T47D (cell line): Measurements from ENCODE around the gene CD86.
A peak's percentile ranks its signal among the peaks of the same experiment; 100 is the strongest.
"Not testable (repeated sequence)": the region's sequence is repeated elsewhere in the genome, so short reads cannot be mapped to it uniquely, and the experiment has no call there.

Experiments
- DNase-seq, 2 experiments: peaks; one replicate each; pipeline versions ENCODE4 v3.0.0 to v3.0.0-alpha.2; 2011 to 2012; ENCODE audit warnings: low read depth in 1 of 2, low spot score in 1 of 2
- JUND ChIP-seq: IDR thresholded peaks from 2 replicates; pipeline ENCODE4 v1.6.1; 2012; ENCODE audit warnings: low read depth
- in situ Hi-C: cut with HindIII; loops from 2 replicates; pipeline ENCODE4 v1.10.0; 2016; ENCODE audit warnings: low sequenced_read_pairs, low pct_unique_long_range_greater_than_20kb

The CD86 gene

DNA sequence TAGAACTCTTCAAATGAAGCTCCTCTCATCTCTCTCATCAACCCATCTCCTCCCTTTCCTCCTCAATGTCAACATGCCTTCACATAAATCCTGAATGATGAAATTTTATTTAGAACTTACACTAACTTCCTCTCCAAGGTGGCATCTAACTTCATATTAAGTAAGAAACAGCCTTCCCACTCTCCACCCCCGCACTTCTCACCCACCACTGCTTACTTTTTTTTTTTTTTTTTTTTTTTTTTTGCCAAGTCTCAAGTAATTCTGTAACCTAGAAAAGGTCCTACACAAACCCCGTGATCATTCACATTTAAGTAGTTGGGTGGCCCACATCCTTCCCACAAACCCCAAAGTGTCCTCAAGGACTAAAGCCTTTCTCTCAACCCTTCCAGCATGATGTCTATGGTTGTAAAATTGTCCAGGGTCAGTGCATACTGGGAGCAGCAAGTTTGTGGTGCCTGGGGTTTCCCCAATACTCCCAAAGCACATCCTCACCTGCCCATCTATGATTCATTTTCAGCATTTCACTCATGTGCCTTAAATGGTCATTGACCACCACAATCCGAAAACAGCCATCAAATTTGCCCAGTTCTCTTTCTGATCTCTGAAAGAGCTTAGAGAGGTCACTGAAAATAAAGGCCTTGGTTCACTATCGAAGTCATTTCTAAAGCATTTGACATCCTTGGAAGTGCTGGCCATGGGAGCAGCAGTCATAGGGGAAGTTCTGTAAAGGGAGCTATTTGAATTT lies 47.2 kb downstream of the CD86 start:
- TF ChIP-seq JUND = no peak
- in situ Hi-C loops = no loop called here
- no peak for DNase-seq

DNA sequence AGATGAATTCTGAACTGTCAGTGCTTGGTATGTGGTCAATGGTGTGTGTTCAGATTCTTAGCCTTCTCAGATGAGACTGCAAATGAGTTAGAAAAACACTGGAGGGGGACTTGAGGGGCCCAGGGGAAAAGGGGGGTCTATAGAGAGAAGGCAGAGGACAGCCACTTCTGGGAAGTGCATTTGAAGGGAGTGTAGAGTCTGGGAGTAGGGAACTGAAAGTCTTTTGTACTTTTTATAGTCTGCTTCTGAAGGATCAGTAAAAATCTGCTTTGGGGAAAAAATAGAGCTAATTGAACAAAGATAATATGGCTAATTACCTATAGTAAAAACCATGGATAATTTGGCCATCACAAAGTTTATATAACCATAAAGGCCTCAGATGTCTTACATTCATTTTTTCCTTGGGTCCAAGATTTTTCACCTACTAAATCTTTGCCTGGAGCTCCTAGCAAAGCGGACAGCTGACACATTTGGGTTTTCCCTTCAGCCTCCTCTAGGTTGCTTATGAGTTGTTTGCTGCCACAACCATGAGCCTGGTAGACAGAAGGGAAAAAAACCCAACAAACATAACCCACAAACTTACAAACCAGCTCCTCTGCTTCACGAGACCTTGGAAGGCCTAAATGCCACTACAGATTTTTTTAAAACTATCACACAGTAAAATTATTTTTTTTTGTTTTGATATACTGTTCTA lies 48.8 kb downstream of the CD86 start:
- no peak for TF ChIP-seq JUND
- in situ Hi-C loops = no loop called here

GRCh38 chr3:122104515-122105194 lies 49.5 kb downstream of the CD86 start:
- in situ Hi-C loops = no loop called here
- no peak for TF ChIP-seq JUND
- no peak for DNase-seq

More for the DNA sequence above, 48.8 kb downstream of the CD86 start:
- DNase-seq = no peak

- no peak for TF ChIP-seq JUND
- in situ Hi-C loops = no loop called here
- no peak for DNase-seq
Measured at GRCh38 chr3:122105626-122106025, 50.5 kb downstream of the CD86 start.

DNA sequence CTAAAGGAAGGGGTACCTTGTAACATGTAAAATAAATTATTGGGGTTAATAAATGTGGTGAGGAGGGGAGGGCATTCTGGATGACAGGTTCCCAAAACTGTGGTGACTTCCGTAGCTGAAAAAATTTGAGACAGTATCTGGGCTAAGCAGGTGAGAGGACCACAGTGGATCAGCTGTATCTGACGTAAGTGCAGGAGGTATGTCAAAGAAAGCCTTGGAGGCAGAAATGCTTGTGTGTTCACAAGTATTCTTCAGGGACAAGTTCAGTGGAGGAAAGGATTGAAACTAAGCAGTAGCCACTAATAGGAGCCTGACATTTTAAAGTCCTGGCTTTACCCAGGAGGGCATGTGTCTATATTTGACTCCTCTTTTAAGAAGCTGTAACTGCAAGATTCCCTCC lies 52.0 kb downstream of the CD86 start:
- peak in 1 of 2 experiments; percentile 4 for DNase-seq
- in situ Hi-C loops = no loop called here
- TF ChIP-seq JUND = no peak

GRCh38 chr3:122111974-122112373 lies 56.8 kb downstream of the CD86 start:
- no peak for TF ChIP-seq JUND
- in situ Hi-C loops = no loop called here
- DNase-seq = no peak

GRCh38 chr3:122112754-122113153 lies 57.6 kb downstream of the CD86 start:
- no peak for DNase-seq
- in situ Hi-C loops = no loop called here
- TF ChIP-seq JUND = no peak

GRCh38 chr3:122123850-122124249 lies 68.7 kb downstream of the CD86 start:
- in situ Hi-C loops = no loop called here
- no peak for DNase-seq
- no peak for TF ChIP-seq JUND

GRCh38 chr3:122132949-122133540 lies 77.9 kb downstream of the CD86 start:
- in situ Hi-C loops = no loop called here

GRCh38 chr3:122146466-122146865 lies 91.3 kb downstream of the CD86 start:
- DNase-seq = no peak
- in situ Hi-C loops = no loop called here
- no peak for TF ChIP-seq JUND

More at GRCh38 chr3:122132949-122133540, 77.9 kb downstream of the CD86 start:
- TF ChIP-seq JUND = no peak
- DNase-seq = no peak

DNA sequence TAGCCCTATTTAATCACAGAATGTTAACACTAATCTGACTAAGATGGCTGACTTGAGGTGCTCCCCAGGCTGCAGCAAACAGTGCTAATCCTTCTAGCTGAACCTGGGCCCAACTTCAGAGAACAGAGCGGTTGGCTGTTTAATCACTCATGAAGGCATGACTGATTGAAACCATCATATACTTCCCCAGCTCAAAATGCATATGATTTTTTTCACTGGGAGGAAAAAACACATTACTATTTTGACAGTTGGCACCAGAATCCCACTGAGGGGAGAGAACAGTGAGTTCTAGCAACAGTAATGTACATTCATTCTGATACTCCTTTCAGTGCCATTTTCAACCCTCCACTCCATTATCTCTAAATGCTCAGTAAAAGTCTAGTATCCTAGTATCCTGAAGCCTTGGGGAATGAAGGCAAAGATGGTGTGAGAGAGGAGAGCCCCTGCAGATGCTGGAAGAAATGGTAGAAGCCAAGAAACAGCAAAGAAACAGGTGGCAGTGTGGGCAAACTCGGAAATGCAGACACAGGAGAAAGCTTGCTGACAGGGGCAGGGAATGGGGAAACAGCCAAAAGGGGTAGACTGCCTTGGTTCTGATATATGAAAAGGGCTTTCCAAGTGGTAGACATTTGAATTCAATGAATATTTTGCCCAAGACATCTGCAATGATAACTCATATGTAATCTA lies 93.9 kb downstream of the CD86 start:
- DNase-seq = no peak
- in situ Hi-C loops = no loop called here
- TF ChIP-seq JUND = no peak

DNA sequence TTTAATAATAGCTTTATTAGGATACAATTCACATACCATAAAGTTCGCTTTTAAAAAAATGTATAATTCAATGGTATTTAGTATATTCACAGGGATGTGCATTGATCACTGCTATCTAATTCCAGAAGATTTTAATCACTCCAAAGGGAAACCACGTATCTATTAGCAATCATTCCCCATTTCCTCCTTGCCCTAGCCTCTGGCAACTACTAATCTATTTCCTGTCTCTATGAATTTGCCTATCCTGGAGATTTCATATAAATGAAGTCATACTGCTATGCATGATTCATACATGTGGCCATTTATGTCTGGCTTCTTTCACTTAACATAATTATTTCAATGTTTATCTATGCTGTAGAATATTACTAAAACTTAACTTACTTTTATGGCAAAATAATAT lies 96.3 kb downstream of the CD86 start:
- no peak for DNase-seq
- TF ChIP-seq JUND = no peak
- in situ Hi-C loops = no loop called here

DNA sequence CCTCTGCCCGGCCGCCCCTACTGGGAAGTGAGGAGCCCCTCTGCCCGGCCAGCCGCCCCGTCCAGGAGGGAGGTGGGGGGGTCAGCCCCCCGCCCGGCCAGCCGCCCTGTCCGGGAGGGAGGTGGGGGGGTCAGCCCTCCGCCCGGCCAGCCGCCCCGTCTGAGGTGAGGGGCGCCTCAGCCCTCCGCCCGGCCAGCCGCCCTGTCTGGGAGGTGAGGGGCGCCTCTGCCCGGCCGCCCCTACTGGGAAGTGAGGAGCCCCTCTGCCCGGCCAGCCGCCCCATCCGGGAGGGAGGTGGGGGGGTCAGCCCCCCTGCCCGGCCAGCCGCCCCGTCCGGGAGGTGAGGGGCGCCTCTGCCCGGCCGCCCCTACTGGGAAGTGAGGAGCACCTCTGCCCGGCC lies 109.8 kb downstream of the CD86 start:
- DNase-seq, in situ Hi-C loops: not testable (repeated sequence)
